Daoy (cell line): ENCODE results near the gene EPYC. TPM values are rescaled to one million over a fixed set of nuclear protein-coding genes. Genes with fewer than 3 reads are reported as not detected.
A peak's percentile ranks its signal among the peaks of the same experiment; 100 is the strongest.

ENCODE experiments used
- DNase-seq: peaks from one replicate; pipeline ENCODE4 v3.0.0-alpha.2; 2015; ENCODE audit warnings: low read depth
- total RNA-seq: library from RNA; depleted of rRNA; stranded (reverse); fragments of >200 nt; shearing (Covaris generic); gene quantifications from 2 replicates; pipeline ENCODE4 v1.2.3, GENCODE V29; 2014

The EPYC gene
- total RNA-seq, 1 experiment from 2014 or later = not detected

GRCh38 chr12:90958347-90958746 lies 46.4 kb downstream of the EPYC start:
- no peak for DNase-seq

- no peak for DNase-seq
Observed at GRCh38 chr12:90954921-90955320, 49.9 kb downstream of the EPYC start, which contains the start of gene CCER1. Gene CCER1, minus strand, starts transcription at chr12:90955176. Its CDS starts 434 bp downstream, at chr12:90954742.

- no peak for DNase-seq
Observed at GRCh38 chr12:90954428-90954827, 50.3 kb downstream of the EPYC start.

GRCh38 chr12:90953956-90954421 lies 50.8 kb downstream of the EPYC start:
- DNase-seq = peak; percentile 37

GRCh38 chr12:90951432-90952105 lies 53.2 kb downstream of the EPYC start:
- DNase-seq = no peak

- DNase-seq = no peak
Observed at GRCh38 chr12:90947869-90948268, 56.9 kb downstream of the EPYC start.

GRCh38 chr12:90945070-90945649 lies 59.6 kb downstream of the EPYC start:
- DNase-seq = no peak

- no peak for DNase-seq
Observed at GRCh38 chr12:90943255-90943654, 61.5 kb downstream of the EPYC start.

- peak; percentile 21 for DNase-seq
Observed at GRCh38 chr12:90940872-90941499, 63.8 kb downstream of the EPYC start.

GRCh38 chr12:90939382-90939781 lies 65.4 kb downstream of the EPYC start:
- DNase-seq = no peak

- DNase-seq = peak; percentile 54
Observed at GRCh38 chr12:90938451-90938850, 66.3 kb downstream of the EPYC start.

GRCh38 chr12:90937651-90938050 lies 67.1 kb downstream of the EPYC start:
- DNase-seq = no peak

GRCh38 chr12:90936230-90937005 lies 68.4 kb downstream of the EPYC start:
- DNase-seq = no peak

GRCh38 chr12:90925562-90925961 lies 79.2 kb downstream of the EPYC start:
- DNase-seq = no peak

- no peak for DNase-seq
Observed at GRCh38 chr12:90924406-90924805, 80.4 kb downstream of the EPYC start.

- no peak for DNase-seq
Observed at GRCh38 chr12:90922145-90922627, 82.6 kb downstream of the EPYC start.

GRCh38 chr12:90921536-90921935 lies 83.2 kb downstream of the EPYC start:
- no peak for DNase-seq

GRCh38 chr12:90920222-90920621 lies 84.5 kb downstream of the EPYC start:
- no peak for DNase-seq

GRCh38 chr12:90917431-90917830 lies 87.3 kb downstream of the EPYC start:
- DNase-seq = no peak

- no peak for DNase-seq
Observed at GRCh38 chr12:90916516-90916915, 88.3 kb downstream of the EPYC start.

- no peak for DNase-seq
Observed at GRCh38 chr12:90915353-90915752, 89.4 kb downstream of the EPYC start.
